HEK293T (cell line): ENCODE data around the gene CAVIN4.

Source experiments
- CTCF ChIA-PET: fragments of 350-600 bp; formaldehyde crosslinking; extraction: SDS; loops from one replicate; lab custom pipeline; 2021; ENCODE audit warnings: antibody characterized with exemption, inconsistent platforms; lab: Yijun Ruan, JAX
- POLR2A ChIA-PET: fragments of 350-600 bp; formaldehyde crosslinking; extraction: SDS; loops from one replicate; lab custom pipeline; 2020; ENCODE audit warnings: antibody characterized with exemption, inconsistent platforms; lab: Yijun Ruan, JAX
- DNase-seq: peaks from one replicate; pipeline ENCODE4 v3.0.0; 2012; ENCODE audit warnings: mixed read lengths; ENCODE audit errors: extremely low spot score
- ARNT ChIP-seq: fragments of 450-650 bp; IDR thresholded peaks from 2 replicates; pipeline ENCODE4 v1.6.1; 2017; ENCODE audit warnings: mild to moderate bottlenecking
- BHLHE40 ChIP-seq: fragments of 450-650 bp; IDR thresholded peaks from 2 replicates; pipeline ENCODE4 v1.6.1; 2016; ENCODE audit warnings: mild to moderate bottlenecking, moderate library complexity, borderline replicate concordance
- CTBP1 ChIP-seq: fragments of 450-650 bp; IDR thresholded peaks from 2 replicates; pipeline ENCODE4 v1.6.1; 2016; ENCODE audit warnings: borderline replicate concordance
- ELF4 ChIP-seq: fragments of 450-650 bp; IDR thresholded peaks from 2 replicates; pipeline ENCODE4 v1.6.1; 2017; ENCODE audit warnings: antibody characterized with exemption
- FOXA1 ChIP-seq: fragments of 450-650 bp; IDR thresholded peaks from 2 replicates; pipeline ENCODE4 v1.6.1; 2016; ENCODE audit warnings: mild to moderate bottlenecking
- FOXK2 ChIP-seq: fragments of 450-650 bp; IDR thresholded peaks from 2 replicates; pipeline ENCODE4 v1.6.1; 2016; ENCODE audit warnings: mild to moderate bottlenecking
- FOXM1 ChIP-seq: fragments of 450-650 bp; IDR thresholded peaks from 2 replicates; pipeline ENCODE4 v1.6.1; 2017; ENCODE audit warnings: mild to moderate bottlenecking, borderline replicate concordance
- HDGF ChIP-seq: fragments of 450-650 bp; IDR thresholded peaks from 2 replicates; pipeline ENCODE4 v1.6.1; 2017; ENCODE audit warnings: antibody characterized with exemption, borderline replicate concordance
- L3MBTL2 ChIP-seq: fragments of 450-650 bp; conservative IDR thresholded peaks from 2 replicates; pipeline ENCODE4 v1.6.1; 2016; ENCODE audit warnings: mild to moderate bottlenecking
- LEF1 ChIP-seq: fragments of 450-650 bp; IDR thresholded peaks from 2 replicates; pipeline ENCODE4 v1.6.1; 2017; ENCODE audit warnings: mild to moderate bottlenecking, borderline replicate concordance
- NFRKB ChIP-seq: fragments of 450-650 bp; IDR thresholded peaks from 2 replicates; pipeline ENCODE4 v1.6.1; 2016; ENCODE audit warnings: mild to moderate bottlenecking, moderate library complexity
- PKNOX1 ChIP-seq: fragments of 450-650 bp; IDR thresholded peaks from 2 replicates; pipeline ENCODE4 v1.6.1; 2016
- SP1 ChIP-seq: fragments of 450-650 bp; IDR thresholded peaks from 2 replicates; pipeline ENCODE4 v1.6.1; 2017
- SUZ12 ChIP-seq: fragments of 450-650 bp; IDR thresholded peaks from 2 replicates; pipeline ENCODE4 v1.6.1; 2016; ENCODE audit warnings: mild to moderate bottlenecking
- TARDBP ChIP-seq: fragments of 450-650 bp; IDR thresholded peaks from 2 replicates; pipeline ENCODE4 v1.6.1; 2016
- ZNF384 ChIP-seq: fragments of 450-650 bp; IDR thresholded peaks from 2 replicates; pipeline ENCODE4 v1.6.1; 2016

Gene CAVIN4

GRCh38 chr9:100619665-100620064, 41.8 kb downstream of the CAVIN4 start:
- no peak for DNase-seq
- CTCF ChIA-PET, result interaction anchor here (1.6 kb wide), 1 partner anchor 17 kb away, joined by 6 read pairs; no protein-coding TSS in a partner anchor
- TF ChIP-seq ZNF384, result no peak
- no peak for TF ChIP-seq FOXM1
- TF ChIP-seq NFRKB, result no peak
- no peak for TF ChIP-seq BHLHE40
- TF ChIP-seq TARDBP, result no peak
- TF ChIP-seq PKNOX1, result no peak
- no peak for TF ChIP-seq CTBP1
- TF ChIP-seq FOXK2, result no peak
- TF ChIP-seq FOXA1, result no peak
- no peak for TF ChIP-seq ARNT
- TF ChIP-seq LEF1, result no peak
- no peak for TF ChIP-seq HDGF
- TF ChIP-seq L3MBTL2, result no peak
- no peak for TF ChIP-seq SUZ12
- POLR2A ChIA-PET, result no interaction called here

GRCh38 chr9:100623969-100624368, 46.1 kb downstream of the CAVIN4 start:
- ChIA-PET CTCF (no interaction called here), POLR2A (no interaction called here)
- no peak for DNase-seq
- TF ChIP-seq LEF1 (no peak), NFRKB (no peak), FOXM1 (no peak), PKNOX1 (no peak), ZNF384 (no peak), TARDBP (no peak), L3MBTL2 (no peak), ARNT (no peak), SUZ12 (no peak), FOXK2 (no peak)

- ChIA-PET POLR2A (no interaction called here), CTCF (no interaction called here)
- no peak for DNase-seq
- TF ChIP-seq ARNT, result no peak
- TF ChIP-seq PKNOX1, result no peak
- no peak for TF ChIP-seq CTBP1
- no peak for TF ChIP-seq LEF1
- no peak for TF ChIP-seq SUZ12
- no peak for TF ChIP-seq TARDBP
- no peak for TF ChIP-seq L3MBTL2
- TF ChIP-seq FOXM1, result no peak
- no peak for TF ChIP-seq BHLHE40
- TF ChIP-seq FOXK2, result no peak
- no peak for TF ChIP-seq NFRKB
- TF ChIP-seq SP1, result no peak
- no peak for TF ChIP-seq ZNF384
- no peak for TF ChIP-seq ELF4
- no peak for TF ChIP-seq FOXA1
- TF ChIP-seq HDGF, result no peak
These were observed 49.1 kb downstream of the CAVIN4 start for GRCh38 chr9:100626949-100627348.

GRCh38 chr9:100637787-100638186, 59.9 kb downstream of the CAVIN4 start:
- no peak for DNase-seq
- CTCF ChIA-PET, result no interaction called here
- TF ChIP-seq LEF1 (no peak), HDGF (no peak), TARDBP (no peak), ZNF384 (no peak), CTBP1 (no peak), FOXK2 (no peak), ARNT (no peak), L3MBTL2 (no peak), FOXM1 (no peak), SP1 (no peak), SUZ12 (no peak)
- POLR2A ChIA-PET, result no interaction called here
